Skeletal muscle satellite cell (primary cell): ENCODE measurements around the gene TPP1.

Source experiments
- H3K27me3 ChIP-seq: 2 replicates; pipeline ENCODE4 v1.7.0; 2013; ENCODE audit warnings: low read length; ENCODE audit not compliant: control insufficient read depth, insufficient read depth
- H3K36me3 ChIP-seq: 2 replicates; pipeline ENCODE4 v1.7.0; 2013; ENCODE audit warnings: mild to moderate bottlenecking, control low read depth, low read length; ENCODE audit not compliant: insufficient read depth
- H3K4me1 ChIP-seq: 2 replicates; pipeline ENCODE4 v1.7.0; 2013; ENCODE audit warnings: low read length; ENCODE audit not compliant: control insufficient read depth, insufficient read depth
- H3K4me2 ChIP-seq: 2 replicates; pipeline ENCODE4 v1.7.0; 2013; ENCODE audit warnings: mild to moderate bottlenecking, low read length
- H3K4me3 ChIP-seq: 2 replicates; pipeline ENCODE4 v1.7.0; 2013; ENCODE audit warnings: low read length
- H3K9ac ChIP-seq: 2 replicates; pipeline ENCODE4 v1.7.0; 2013; ENCODE audit warnings: mild to moderate bottlenecking, low read depth, low read length, moderate library complexity
- H3K9me3 ChIP-seq: replicated peaks from 2 replicates; pipeline ENCODE4 v1.7.0; 2013; ENCODE audit warnings: mild to moderate bottlenecking, control low read depth, low read length

Gene TPP1

GRCh38 chr11:6563667-6564066 lies 55.6 kb downstream of the TPP1 start:
- no peak overlapping the region for H3K4me2 ChIP-seq
- no peaks in the 10 kb centered on the region for H3K27me3 ChIP-seq

GRCh38 chr11:6563121-6563619 lies 56.1 kb downstream of the TPP1 start:
- no peaks in the 10 kb centered on the region for H3K27me3 ChIP-seq
- peaks cover 1% of the 10 kb centered on the region for H3K4me1 ChIP-seq
- H3K4me3 ChIP-seq, result no peak overlapping the region
- no peaks in the 10 kb centered on the region for H3K9me3 ChIP-seq
- no peaks in the 10 kb centered on the region for H3K36me3 ChIP-seq
- H3K4me2 ChIP-seq, result no peak overlapping the region
- no peak overlapping the region for H3K9ac ChIP-seq

More at GRCh38 chr11:6563667-6564066, 55.6 kb downstream of the TPP1 start:
- no peak overlapping the region for H3K9ac ChIP-seq
- H3K9me3 ChIP-seq, result no peaks in the 10 kb centered on the region
- H3K4me3 ChIP-seq, result no peak overlapping the region
- H3K4me1 ChIP-seq, result peaks cover 6% of the 10 kb centered on the region
- H3K36me3 ChIP-seq, result no peaks in the 10 kb centered on the region
